Chondrocyte (in vitro differentiated cells): Measurements from ENCODE around the gene CCZ1. TPM values are rescaled to one million over a fixed set of nuclear protein-coding genes. Genes with fewer than 3 reads are reported as not detected.
"Not testable (repeated sequence)": the region's sequence is repeated elsewhere in the genome, so short reads cannot be mapped to it uniquely, and the experiment has no call there.

Source experiments
- DNase-seq: peaks from one replicate; pipeline ENCODE4 v3.0.0; 2021; ENCODE audit warnings: mixed read lengths, low spot score
- H3K27ac Mint-ChIP-seq: one replicate; pipeline ENCODE4 v1.8.0; 2021; ENCODE audit warnings: mild to moderate bottlenecking, moderate library complexity, mixed read lengths; ENCODE audit not compliant: unreplicated experiment
- H3K27me3 Mint-ChIP-seq: 2 replicates; pipeline ENCODE4 v1.8.0; 2021; ENCODE audit warnings: low read depth, mixed read lengths
- H3K36me3 Mint-ChIP-seq: 2 replicates; pipeline ENCODE4 v1.8.0; 2021; ENCODE audit warnings: low read depth, mixed read lengths
- H3K4me1 Mint-ChIP-seq: 2 replicates; pipeline ENCODE4 v1.8.0; 2021; ENCODE audit warnings: low read depth, mild to moderate bottlenecking, mixed read lengths
- H3K4me3 Mint-ChIP-seq: one replicate; pipeline ENCODE4 v1.8.0; 2021; ENCODE audit warnings: mild to moderate bottlenecking, moderate library complexity, mixed read lengths; ENCODE audit not compliant: unreplicated experiment
- H3K9me3 Mint-ChIP-seq: 2 replicates; pipeline ENCODE4 v1.8.0; 2021; ENCODE audit warnings: low read depth, mixed read lengths
- CTCF ChIP-seq: fragments of 200-600 bp; sonication (generic); IDR thresholded peaks from 2 replicates; pipeline ENCODE4 v1.5.0; 2021; ENCODE audit warnings: antibody characterized with exemption, mild to moderate bottlenecking, moderate library complexity
- total RNA-seq: library from RNA; stranded (reverse); gene quantifications from 3 replicates; pipeline ENCODE4 v1.2.1, GENCODE V29; 2021

Gene CCZ1
- total RNA-seq, 1 donor from 2014 or later, result 125 TPM

GRCh38 chr7:5892498-5892897 lies 6.0 kb upstream of the CCZ1 start:
- H3K4me3 Mint-ChIP-seq, result no peak overlapping the region
- no peaks in the 10 kb centered on the region for H3K4me1 Mint-ChIP-seq
- no peaks in the 10 kb centered on the region for H3K27me3 Mint-ChIP-seq
- H3K9me3 Mint-ChIP-seq, result no peaks in the 10 kb centered on the region
- no peak for TF ChIP-seq CTCF
- DNase-seq, result no peak
- H3K36me3 Mint-ChIP-seq, result no peaks in the 10 kb centered on the region
- no peak overlapping the region for H3K27ac Mint-ChIP-seq

GRCh38 chr7:5897369-5897919 lies 1.1 kb upstream of the CCZ1 start:
- H3K36me3 Mint-ChIP-seq, H3K27me3 Mint-ChIP-seq, H3K4me1 Mint-ChIP-seq, H3K27ac Mint-ChIP-seq, H3K9me3 Mint-ChIP-seq, DNase-seq: not testable (repeated sequence)
- H3K4me3 Mint-ChIP-seq, result peak overlapping the region; percentile 16

GRCh38 chr7:5903002-5903401 lies 4.5 kb downstream of the CCZ1 start:
- H3K36me3 Mint-ChIP-seq, H3K27ac Mint-ChIP-seq, H3K9me3 Mint-ChIP-seq, H3K4me3 Mint-ChIP-seq, DNase-seq, H3K4me1 Mint-ChIP-seq, H3K27me3 Mint-ChIP-seq: not testable (repeated sequence)

- not testable (repeated sequence) for H3K27me3 Mint-ChIP-seq, H3K36me3 Mint-ChIP-seq, DNase-seq, H3K4me1 Mint-ChIP-seq, H3K4me3 Mint-ChIP-seq, H3K9me3 Mint-ChIP-seq, H3K27ac Mint-ChIP-seq
Observed at GRCh38 chr7:5904726-5905125, 6.2 kb downstream of the CCZ1 start.

- not testable (repeated sequence) for H3K9me3 Mint-ChIP-seq, H3K27me3 Mint-ChIP-seq, DNase-seq, H3K27ac Mint-ChIP-seq, H3K36me3 Mint-ChIP-seq, H3K4me1 Mint-ChIP-seq, H3K4me3 Mint-ChIP-seq
Observed at GRCh38 chr7:5908835-5909234, 10.3 kb downstream of the CCZ1 start.

GRCh38 chr7:5916529-5916928 lies 18.0 kb downstream of the CCZ1 start:
- not testable (repeated sequence) for H3K9me3 Mint-ChIP-seq, H3K27ac Mint-ChIP-seq, DNase-seq, H3K4me3 Mint-ChIP-seq, H3K27me3 Mint-ChIP-seq, H3K36me3 Mint-ChIP-seq, H3K4me1 Mint-ChIP-seq

- not testable (repeated sequence) for H3K4me1 Mint-ChIP-seq, H3K4me3 Mint-ChIP-seq, DNase-seq, H3K27ac Mint-ChIP-seq, H3K9me3 Mint-ChIP-seq, H3K27me3 Mint-ChIP-seq, H3K36me3 Mint-ChIP-seq
Observed at GRCh38 chr7:5924180-5924579, 25.6 kb downstream of the CCZ1 start.

- H3K4me1 Mint-ChIP-seq, H3K4me3 Mint-ChIP-seq, H3K9me3 Mint-ChIP-seq, H3K36me3 Mint-ChIP-seq, H3K27me3 Mint-ChIP-seq, H3K27ac Mint-ChIP-seq, DNase-seq: not testable (repeated sequence)
Observed at GRCh38 chr7:5924630-5925029, 26.1 kb downstream of the CCZ1 start.

- not testable (repeated sequence) for DNase-seq, H3K9me3 Mint-ChIP-seq, H3K27me3 Mint-ChIP-seq, H3K27ac Mint-ChIP-seq, H3K4me3 Mint-ChIP-seq, H3K4me1 Mint-ChIP-seq, H3K36me3 Mint-ChIP-seq
Observed at GRCh38 chr7:5926263-5926870, 27.8 kb downstream of the CCZ1 start.

GRCh38 chr7:5930290-5930689 lies 31.8 kb downstream of the CCZ1 start:
- not testable (repeated sequence) for H3K4me3 Mint-ChIP-seq, H3K9me3 Mint-ChIP-seq, H3K36me3 Mint-ChIP-seq, H3K27me3 Mint-ChIP-seq, H3K27ac Mint-ChIP-seq, DNase-seq, H3K4me1 Mint-ChIP-seq

- DNase-seq, H3K9me3 Mint-ChIP-seq, H3K4me3 Mint-ChIP-seq, H3K4me1 Mint-ChIP-seq, H3K27me3 Mint-ChIP-seq, H3K36me3 Mint-ChIP-seq: not testable (repeated sequence)
- H3K27ac Mint-ChIP-seq, result peak overlapping the region; percentile 69
Observed at GRCh38 chr7:5931250-5931649, 32.7 kb downstream of the CCZ1 start.

GRCh38 chr7:5931905-5932644 lies 33.5 kb downstream of the CCZ1 start:
- H3K27ac Mint-ChIP-seq, result peak overlapping the region; percentile 36
- H3K9me3 Mint-ChIP-seq, H3K4me1 Mint-ChIP-seq, DNase-seq, H3K4me3 Mint-ChIP-seq, H3K36me3 Mint-ChIP-seq, H3K27me3 Mint-ChIP-seq: not testable (repeated sequence)
